Osteoblast (primary cell): ENCODE data around the gene TLN1. TPM values are rescaled to one million over a fixed set of nuclear protein-coding genes. Genes with fewer than 3 reads are reported as not detected.

Experiments used
- DNase-seq: peaks from one replicate; pipeline ENCODE4 v3.0.0; 2011; ENCODE audit warnings: low spot score, mixed read lengths; ENCODE audit not compliant: insufficient read length; ENCODE audit errors: missing footprints
- H2AFZ ChIP-seq: 2 replicates; pipeline ENCODE4 v1.6.0; 2011; ENCODE audit warnings: mild to moderate bottlenecking, low read length
- H3K27ac ChIP-seq: 2 replicates; pipeline ENCODE4 v1.5.1; 2011; ENCODE audit warnings: mild to moderate bottlenecking, low read depth, low read length, moderate library complexity
- H3K27me3 ChIP-seq: 2 replicates; pipeline ENCODE4 v1.6.0; 2012; ENCODE audit warnings: mild to moderate bottlenecking, control low read depth, inconsistent platforms, low read length, moderate library complexity; ENCODE audit not compliant: insufficient read depth
- H3K36me3 ChIP-seq: 2 replicates; pipeline ENCODE4 v1.5.1; 2011; ENCODE audit warnings: mild to moderate bottlenecking, low read length, control low read depth, moderate library complexity; ENCODE audit not compliant: insufficient read depth
- H3K4me1 ChIP-seq: 2 replicates; pipeline ENCODE4 v1.5.1; 2011; ENCODE audit warnings: mild to moderate bottlenecking, low read length, control low read depth, moderate library complexity; ENCODE audit not compliant: insufficient read depth
- H3K4me2 ChIP-seq: 2 replicates; pipeline ENCODE4 v1.6.0; 2011; ENCODE audit warnings: mild to moderate bottlenecking, low read length; ENCODE audit not compliant: insufficient read depth
- H3K4me3 ChIP-seq: fragments of 200-600 bp; sonication (generic); 3 replicates; pipeline ENCODE4 v1.5.1; 2012; ENCODE audit warnings: mild to moderate bottlenecking, low read length, inconsistent platforms; ENCODE audit not compliant: insufficient read depth
- H3K79me2 ChIP-seq: 2 replicates; pipeline ENCODE4 v1.6.0; 2012; ENCODE audit warnings: mild to moderate bottlenecking, low read length, control low read depth, inconsistent platforms; ENCODE audit not compliant: insufficient read depth
- H3K9me3 ChIP-seq: 2 replicates; pipeline ENCODE4 v1.5.1; 2011; ENCODE audit warnings: low read depth, low read length, control low read depth
- H4K20me1 ChIP-seq: 2 replicates; pipeline ENCODE4 v1.6.0; 2012; ENCODE audit warnings: mild to moderate bottlenecking, low read length, control low read depth; ENCODE audit not compliant: insufficient read depth
- CTCF ChIP-seq: IDR thresholded peaks from 2 replicates; pipeline ENCODE4 v1.5.1; 2011; ENCODE audit warnings: mild to moderate bottlenecking, low read depth, low read length, moderate library complexity; ENCODE audit errors: extremely low read depth
- total RNA-seq: library from RNA; depleted of rRNA; stranded (reverse); fragments of >200 nt; gene quantifications from 2 replicates; pipeline ENCODE4 v1.2.3, GENCODE V29; 2012

Gene TLN1
- total RNA-seq, 1 donor, result 376 TPM

GRCh38 chr9:35696520-35697215 lies 35.3 kb downstream of the TLN1 start:
- Histone ChIP-seq H3K79me2 (peaks cover 13% of the 10 kb centered on the region), H3K36me3 (peaks cover 62% of the 10 kb centered on the region), H4K20me1 (peaks cover 33% of the 10 kb centered on the region), H3K27ac (peak overlapping the region; percentile 80), H3K4me1 (peaks cover 13% of the 10 kb centered on the region), H2AFZ (no peak overlapping the region), H3K4me2 (no peak overlapping the region), H3K9me3 (no peaks in the 10 kb centered on the region), H3K27me3 (no peaks in the 10 kb centered on the region), H3K4me3 (no peak overlapping the region)
- peak; percentile 81 for DNase-seq
- TF ChIP-seq CTCF, result peak; percentile 92

- no peak overlapping the region for H2AFZ ChIP-seq
- TF ChIP-seq CTCF, result no peak
- no peaks in the 10 kb centered on the region for H3K9me3 ChIP-seq
- H3K4me3 ChIP-seq, result no peak overlapping the region
- H3K27ac ChIP-seq, result peak overlapping the region; percentile 80
- peaks cover 55% of the 10 kb centered on the region for H3K36me3 ChIP-seq
- H3K79me2 ChIP-seq, result peaks cover 10% of the 10 kb centered on the region
- no peak overlapping the region for H3K4me2 ChIP-seq
- peaks cover 18% of the 10 kb centered on the region for H3K4me1 ChIP-seq
- peaks cover 30% of the 10 kb centered on the region for H4K20me1 ChIP-seq
- peak; percentile 69 for DNase-seq
- no peaks in the 10 kb centered on the region for H3K27me3 ChIP-seq
Observed at GRCh38 chr9:35695943-35696401, 36.0 kb downstream of the TLN1 start.

GRCh38 chr9:35691757-35692301 lies 40.2 kb downstream of the TLN1 start:
- H2AFZ ChIP-seq, result no peak overlapping the region
- H3K27ac ChIP-seq, result peak overlapping the region; percentile 87
- peak; percentile 60 for DNase-seq
- no peak for TF ChIP-seq CTCF
- no peaks in the 10 kb centered on the region for H3K27me3 ChIP-seq
- peak overlapping the region; percentile 93 for H3K4me3 ChIP-seq
- peaks cover 35% of the 10 kb centered on the region for H4K20me1 ChIP-seq
- H3K36me3 ChIP-seq, result peaks cover 31% of the 10 kb centered on the region
- peak overlapping the region; percentile 100 for H3K4me2 ChIP-seq
- no peaks in the 10 kb centered on the region for H3K9me3 ChIP-seq
- peaks cover 29% of the 10 kb centered on the region for H3K79me2 ChIP-seq
- peaks cover 36% of the 10 kb centered on the region for H3K4me1 ChIP-seq

GRCh38 chr9:35691334-35691650 lies 40.7 kb downstream of the TLN1 start:
- H3K4me2 ChIP-seq, result peak overlapping the region; percentile 100
- H3K27me3 ChIP-seq, result no peaks in the 10 kb centered on the region
- H3K27ac ChIP-seq, result peak overlapping the region; percentile 87
- H3K36me3 ChIP-seq, result peaks cover 31% of the 10 kb centered on the region
- H4K20me1 ChIP-seq, result peaks cover 35% of the 10 kb centered on the region
- H2AFZ ChIP-seq, result peak overlapping the region; percentile 11
- no peak for TF ChIP-seq CTCF
- H3K4me1 ChIP-seq, result peaks cover 40% of the 10 kb centered on the region
- H3K79me2 ChIP-seq, result peaks cover 34% of the 10 kb centered on the region
- no peaks in the 10 kb centered on the region for H3K9me3 ChIP-seq
- peak; percentile 89 for DNase-seq
- peak overlapping the region; percentile 93 for H3K4me3 ChIP-seq
